ENCODE results near the gene WNK2.

The WNK2 gene

DNA sequence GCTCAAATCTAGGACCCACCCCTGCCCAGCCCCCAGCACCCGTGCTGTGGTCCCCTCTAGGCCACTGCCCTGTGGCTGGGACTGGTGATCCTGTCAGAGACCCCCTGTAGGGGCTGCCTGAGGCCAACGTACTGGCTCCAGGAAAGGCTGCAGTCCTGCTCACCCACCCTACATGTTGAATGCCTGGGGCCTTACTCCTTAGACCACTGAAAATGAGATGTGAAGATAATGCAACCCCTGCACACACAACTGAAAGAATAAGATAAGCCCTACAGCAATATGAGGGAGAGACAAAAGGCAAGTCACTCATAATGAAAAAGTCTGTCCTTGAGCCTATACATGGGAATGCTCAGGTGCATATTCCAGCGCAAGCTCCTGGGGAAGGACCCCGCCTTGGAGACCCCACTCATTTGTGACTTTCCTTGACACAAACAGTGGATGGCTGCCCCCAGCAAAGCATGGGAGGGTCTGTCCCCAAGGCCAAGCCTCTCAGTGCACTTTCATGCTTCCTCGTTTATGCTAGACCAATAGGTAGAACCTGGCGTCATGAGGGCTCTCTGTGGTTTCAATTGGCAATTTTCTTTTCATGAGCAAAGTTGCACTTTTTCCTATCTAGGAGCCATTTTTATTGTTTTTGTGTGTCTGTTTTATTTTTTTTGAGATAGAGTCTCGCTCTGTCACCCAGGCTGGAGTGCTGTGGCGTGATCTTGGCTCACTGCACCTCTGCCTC, 12.5 kb upstream of the WNK2 start:
- CTCF ChIA-PET, result no interaction called here
- H3K27ac ChIP-seq (ENCODE audit: extremely low read depth, low read depth, low read length), result no peak overlapping the region
- TF ChIP-seq YY2 (tag by site-specific recombination; IDR thresholded peaks at IDR 0.05) (no peak), ZNF558 (tag by site-specific recombination; IDR thresholded peaks at IDR 0.05) (no peak), KLF1 (tag by site-specific recombination; IDR thresholded peaks at IDR 0.05) (no peak)
- TF ChIP-seq, protein P1, sequence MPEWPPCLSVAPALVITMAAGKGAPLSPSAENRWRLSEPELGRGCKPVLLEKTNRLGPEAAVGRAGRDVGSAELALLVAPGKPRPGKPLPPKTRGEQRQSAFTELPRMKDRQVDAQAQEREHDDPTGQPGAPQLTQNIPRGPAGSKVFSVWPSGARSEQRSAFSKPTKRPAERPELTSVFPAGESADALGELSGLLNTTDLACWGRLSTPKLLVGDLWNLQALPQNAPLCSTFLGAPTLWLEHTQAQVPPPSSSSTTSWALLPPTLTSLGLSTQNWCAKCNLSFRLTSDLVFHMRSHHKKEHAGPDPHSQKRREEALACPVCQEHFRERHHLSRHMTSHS (tag by site-specific recombination; IDR thresholded peaks at IDR 0.05), result no peak
- TF ChIP-seq, protein P2, sequence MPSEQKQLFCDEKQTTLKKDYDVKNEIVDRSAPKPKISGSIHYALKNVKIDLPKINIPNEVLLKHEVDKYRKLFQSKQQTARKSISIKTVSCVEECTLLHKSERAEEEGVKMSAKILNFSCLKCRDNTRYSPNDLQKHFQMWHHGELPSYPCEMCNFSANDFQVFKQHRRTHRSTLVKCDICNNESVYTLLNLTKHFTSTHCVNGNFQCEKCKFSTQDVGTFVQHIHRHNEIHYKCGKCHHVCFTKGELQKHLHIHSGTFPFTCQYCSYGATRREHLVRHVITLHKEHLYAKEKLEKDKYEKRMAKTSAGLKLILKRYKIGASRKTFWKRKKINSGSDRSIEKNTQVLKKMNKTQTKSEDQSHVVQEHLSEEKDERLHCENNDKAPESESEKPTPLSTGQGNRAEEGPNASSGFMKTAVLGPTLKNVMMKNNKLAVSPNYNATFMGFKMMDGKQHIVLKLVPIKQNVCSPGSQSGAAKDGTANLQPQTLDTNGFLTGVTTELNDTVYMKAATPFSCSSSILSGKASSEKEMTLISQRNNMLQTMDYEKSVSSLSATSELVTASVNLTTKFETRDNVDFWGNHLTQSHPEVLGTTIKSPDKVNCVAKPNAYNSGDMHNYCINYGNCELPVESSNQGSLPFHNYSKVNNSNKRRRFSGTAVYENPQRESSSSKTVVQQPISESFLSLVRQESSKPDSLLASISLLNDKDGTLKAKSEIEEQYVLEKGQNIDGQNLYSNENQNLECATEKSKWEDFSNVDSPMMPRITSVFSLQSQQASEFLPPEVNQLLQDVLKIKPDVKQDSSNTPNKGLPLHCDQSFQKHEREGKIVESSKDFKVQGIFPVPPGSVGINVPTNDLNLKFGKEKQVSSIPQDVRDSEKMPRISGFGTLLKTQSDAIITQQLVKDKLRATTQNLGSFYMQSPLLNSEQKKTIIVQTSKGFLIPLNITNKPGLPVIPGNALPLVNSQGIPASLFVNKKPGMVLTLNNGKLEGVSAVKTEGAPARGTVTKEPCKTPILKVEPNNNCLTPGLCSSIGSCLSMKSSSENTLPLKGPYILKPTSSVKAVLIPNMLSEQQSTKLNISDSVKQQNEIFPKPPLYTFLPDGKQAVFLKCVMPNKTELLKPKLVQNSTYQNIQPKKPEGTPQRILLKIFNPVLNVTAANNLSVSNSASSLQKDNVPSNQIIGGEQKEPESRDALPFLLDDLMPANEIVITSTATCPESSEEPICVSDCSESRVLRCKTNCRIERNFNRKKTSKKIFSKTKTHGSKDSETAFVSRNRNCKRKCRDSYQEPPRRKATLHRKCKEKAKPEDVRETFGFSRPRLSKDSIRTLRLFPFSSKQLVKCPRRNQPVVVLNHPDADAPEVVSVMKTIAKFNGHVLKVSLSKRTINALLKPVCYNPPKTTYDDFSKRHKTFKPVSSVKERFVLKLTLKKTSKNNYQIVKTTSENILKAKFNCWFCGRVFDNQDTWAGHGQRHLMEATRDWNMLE (tag by site-specific recombination; conservative IDR thresholded peaks at IDR 0.05; ENCODE audit: low read depth), result no peak
- TF ChIP-seq, protein P3, sequence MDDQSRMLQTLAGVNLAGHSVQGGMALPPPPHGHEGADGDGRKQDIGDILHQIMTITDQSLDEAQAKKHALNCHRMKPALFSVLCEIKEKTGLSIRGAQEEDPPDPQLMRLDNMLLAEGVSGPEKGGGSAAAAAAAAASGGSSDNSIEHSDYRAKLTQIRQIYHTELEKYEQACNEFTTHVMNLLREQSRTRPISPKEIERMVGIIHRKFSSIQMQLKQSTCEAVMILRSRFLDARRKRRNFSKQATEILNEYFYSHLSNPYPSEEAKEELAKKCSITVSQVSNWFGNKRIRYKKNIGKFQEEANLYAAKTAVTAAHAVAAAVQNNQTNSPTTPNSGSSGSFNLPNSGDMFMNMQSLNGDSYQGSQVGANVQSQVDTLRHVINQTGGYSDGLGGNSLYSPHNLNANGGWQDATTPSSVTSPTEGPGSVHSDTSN (CRISPR knock-in tag; IDR thresholded peaks at IDR 0.05), result no peak
- H3K4me1 ChIP-seq (ENCODE audit: control insufficient read depth, insufficient read depth, low read length), result no peaks in the 10 kb centered on the region
- no peaks in the 10 kb centered on the region for H3K9me3 ChIP-seq (ENCODE audit: control insufficient read depth, insufficient read depth, low read depth, low read length)
- POLR2A ChIA-PET, result no interaction called here
- H3K36me3 ChIP-seq (ENCODE audit: control insufficient read depth in 2 of 2, insufficient read depth in 1 of 2, low read length in 2 of 2), result no peaks in the 10 kb centered on the region
- no peak overlapping the region for H3K4me3 ChIP-seq (ENCODE audit: low read depth, low read length)

GRCh38 chr9:93172666-93173364, 11.1 kb upstream of the WNK2 start:
- Histone ChIP-seq H3K4me3 (ENCODE audit: low read depth, low read length) (no peak overlapping the region), H3K36me3 (ENCODE audit: control insufficient read depth in 2 of 2, insufficient read depth in 1 of 2, low read length in 2 of 2) (no peaks in the 10 kb centered on the region), H3K4me1 (ENCODE audit: control insufficient read depth, insufficient read depth, low read length) (no peaks in the 10 kb centered on the region), H3K9me3 (ENCODE audit: control insufficient read depth, insufficient read depth, low read depth, low read length) (no peaks in the 10 kb centered on the region), H3K27ac (ENCODE audit: extremely low read depth, low read depth, low read length) (no peak overlapping the region)
- TF ChIP-seq ZBTB7A (tag by site-specific recombination; IDR thresholded peaks at IDR 0.05; ENCODE audit: low read depth) (no peak), ZNF76 (tag by site-specific recombination; IDR thresholded peaks at IDR 0.05; ENCODE audit: borderline replicate concordance, low read depth) (no peak), ZNF639 (tag by site-specific recombination; IDR thresholded peaks at IDR 0.05) (no peak), ZNF354C (tag by site-specific recombination; IDR thresholded peaks at IDR 0.05; ENCODE audit: borderline replicate concordance, low read depth) (no peak), KLF8 (tag by site-specific recombination; IDR thresholded peaks at IDR 0.05) (no peak), IKZF3 (tag by site-specific recombination; IDR thresholded peaks at IDR 0.05) (no peak), ZNF394 (tag by site-specific recombination; IDR thresholded peaks at IDR 0.05; ENCODE audit: borderline replicate concordance) (no peak), ZNF629 (tag by site-specific recombination; IDR thresholded peaks at IDR 0.05) (no peak), SP2 (tag by site-specific recombination; IDR thresholded peaks at IDR 0.05) (no peak), ZNF114 (tag by site-specific recombination; IDR thresholded peaks at IDR 0.05) (no peak), ZNF792 (tag by site-specific recombination; IDR thresholded peaks at IDR 0.05) (no peak)
- TF ChIP-seq, protein P4, sequence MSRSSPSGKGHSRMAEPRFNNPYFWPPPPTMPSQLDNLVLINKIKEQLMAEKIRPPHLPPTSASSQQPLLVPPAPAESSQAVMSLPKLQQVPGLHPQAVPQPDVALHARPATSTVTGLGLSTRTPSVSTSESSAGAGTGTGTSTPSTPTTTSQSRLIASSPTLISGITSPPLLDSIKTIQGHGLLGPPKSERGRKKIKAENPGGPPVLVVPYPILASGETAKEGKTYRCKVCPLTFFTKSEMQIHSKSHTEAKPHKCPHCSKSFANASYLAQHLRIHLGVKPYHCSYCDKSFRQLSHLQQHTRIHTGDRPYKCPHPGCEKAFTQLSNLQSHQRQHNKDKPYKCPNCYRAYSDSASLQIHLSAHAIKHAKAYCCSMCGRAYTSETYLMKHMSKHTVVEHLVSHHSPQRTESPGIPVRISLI (tag by site-specific recombination; IDR thresholded peaks at IDR 0.05), result no peak
- CTCF ChIA-PET, result interaction anchor here (0.7 kb wide), 2 partner anchors 48 to 207 kb away, joined by 3 to 4 read pairs; no protein-coding TSS in a partner anchor
- POLR2A ChIA-PET, result no interaction called here

All from HEK293 (cell line).